Gastroesophageal sphincter (tissue), 4 donors: ENCODE measurements around the gene NR6A1. TPM values are rescaled to one million over a fixed set of nuclear protein-coding genes. Genes with fewer than 3 reads are reported as not detected.

Experiments
- ATAC-seq: fragments of 150-250 bp; one replicate; pipeline ENCODE4 v1.9.1; 2016; ENCODE audit warnings: mild to moderate bottlenecking, moderate library complexity
- H3K27ac ChIP-seq, 4 donors: fragments of 200-600 bp; sonication (generic) in 3 of 4; 1 replicate in 3 of 4; 2 replicates in 1 of 4; pipeline ENCODE4 v1.5.1; 2016 to 2019
- H3K27me3 ChIP-seq: fragments of 200-600 bp; sonication (generic); one replicate; pipeline ENCODE4 v1.5.1; 2019
- H3K36me3 ChIP-seq, 2 donors: fragments of 200-600 bp; sonication (generic); one replicate each; pipeline ENCODE4 v1.5.1; 2019; ENCODE audit warnings: control low read depth in 1 of 2
- H3K4me1 ChIP-seq, 3 donors: fragments of 200-600 bp; sonication (generic); 1 replicate in 2 of 3; 2 replicates in 1 of 3; pipeline ENCODE4 v1.5.1; 2016 to 2019; ENCODE audit warnings: control low read depth in 2 of 3
- H3K4me3 ChIP-seq, 2 donors: fragments of 200-600 bp; sonication (generic); one replicate each; pipeline ENCODE4 v1.5.1; 2019; ENCODE audit warnings: mild to moderate bottlenecking in 1 of 2, moderate library complexity in 1 of 2
- H3K9me3 ChIP-seq, 3 donors: fragments of 200-600 bp; sonication (generic); one replicate each; pipeline ENCODE4 v1.5.1; 2017 to 2019; ENCODE audit warnings: control low read depth in 2 of 3
- CTCF ChIP-seq, 4 experiments: fragments of 200-600 bp in 2 of 4; fragments of 450-650 bp in 2 of 4; sonication (generic) in 1 of 4; IDR thresholded peaks; one replicate each; pipeline ENCODE4 v1.5.1; 2017 to 2019; ENCODE audit warnings: antibody characterized with exemption in 4 of 4, mild to moderate bottlenecking in 2 of 4, moderate library complexity in 2 of 4
- EP300 ChIP-seq: sonication (generic); formaldehyde crosslinking; IDR thresholded peaks from one replicate; pipeline ENCODE4 v1.6.1; 2017; ENCODE audit warnings: antibody characterized with exemption, mild to moderate bottlenecking
- POLR2A ChIP-seq, 2 donors: fragments of 450-650 bp; IDR thresholded peaks; one replicate each; pipeline ENCODE4 v1.6.1; 2017; ENCODE audit warnings: antibody characterized with exemption in 2 of 2, mild to moderate bottlenecking in 2 of 2, moderate library complexity in 1 of 2
- POLR2AphosphoS5 ChIP-seq: sonication (generic); formaldehyde crosslinking; IDR thresholded peaks from one replicate; pipeline ENCODE4 v1.6.1; 2017; ENCODE audit warnings: antibody characterized with exemption
- WGBS, 2 donors: methylation state at CpG; one replicate each; pipeline ENCODE4 v1.1.5; 2018; ENCODE audit warnings: low coverage in 1 of 2; 5-methylcytosine and 5-hydroxymethylcytosine counted together
- total RNA-seq, 4 donors: library from RNA; depleted of rRNA; stranded (reverse); fragments of >200 nt; gene quantifications; one replicate each; pipeline ENCODE4 v1.1.0, GENCODE V29; 2016

Gene NR6A1
- total RNA-seq, 4 donors from 2014 or later: 0.16 to 4.4 (median 0.62) TPM

GRCh38 chr9:124793015-124793541, 22.0 kb upstream of the NR6A1 start:
- Histone ChIP-seq H3K4me1 (peaks cover 0 to 48% (median 10%) of the 10 kb centered on the region in 3 donors), H3K9me3 (no peaks in the 10 kb centered on the region), H3K27ac (peak overlapping the region in 3 of 4 donors; percentile 39 to 69 (median 58)), H3K36me3 (peaks cover 0 to 36% of the 10 kb centered on the region in 2 donors), H3K27me3 (no peaks in the 10 kb centered on the region), H3K4me3 (no peak overlapping the region)
- ATAC-seq: peak; percentile 82
- 67% methylated on average over 1 of the region's 9 CpGs; no CpG with 5 or more reads in 1 of the 2 donors for WGBS, 2 donors
- TF ChIP-seq POLR2AphosphoS5: no peak
- TF ChIP-seq POLR2A (IDR thresholded peaks at IDR 0.05): no peak
- no peak for TF ChIP-seq EP300
- no peak for TF ChIP-seq CTCF (IDR thresholded peaks at IDR 0.05)

GRCh38 chr9:124792257-124793014, 21.3 kb upstream of the NR6A1 start:
- no peak for ATAC-seq
- Histone ChIP-seq H3K9me3 (no peaks in the 10 kb centered on the region), H3K4me3 (no peak overlapping the region), H3K27ac (peak overlapping the region in 3 of 4 donors; percentile 39 to 69 (median 58)), H3K27me3 (no peaks in the 10 kb centered on the region), H3K36me3 (peaks cover 0 to 42% of the 10 kb centered on the region in 2 donors), H3K4me1 (peaks cover 0 to 42% (median 4%) of the 10 kb centered on the region in 3 donors)
- TF ChIP-seq POLR2AphosphoS5 (no peak), POLR2A (IDR thresholded peaks at IDR 0.05) (no peak), CTCF (IDR thresholded peaks at IDR 0.05) (no peak), EP300 (no peak)
- WGBS, 2 donors: 85% methylated on average over 5 of the region's 8 CpGs; no CpG with 5 or more reads in 1 of the 2 donors

- Histone ChIP-seq H3K36me3 (peaks cover 0 to 50% of the 10 kb centered on the region in 2 donors), H3K4me1 (peaks cover 0 to 27% (median 0%) of the 10 kb centered on the region in 3 donors), H3K27ac (no peak overlapping the region), H3K4me3 (no peak overlapping the region), H3K27me3 (no peaks in the 10 kb centered on the region), H3K9me3 (no peaks in the 10 kb centered on the region)
- TF ChIP-seq POLR2A (IDR thresholded peaks at IDR 0.05) (no peak), EP300 (no peak), POLR2AphosphoS5 (no peak), CTCF (IDR thresholded peaks at IDR 0.05) (no peak)
- ATAC-seq: no peak
- 90 to 100% methylated on average over 3 of the region's 5 CpGs for WGBS, 2 donors
Observed at GRCh38 chr9:124790801-124791505, 19.8 kb upstream of the NR6A1 start.

GRCh38 chr9:124790301-124790700, 19.2 kb upstream of the NR6A1 start:
- 88 to 96% methylated on average over 4 of the region's 8 CpGs for WGBS, 2 donors
- TF ChIP-seq POLR2AphosphoS5 (no peak), CTCF (IDR thresholded peaks at IDR 0.05) (no peak), POLR2A (IDR thresholded peaks at IDR 0.05) (no peak), EP300 (no peak)
- Histone ChIP-seq H3K9me3 (no peaks in the 10 kb centered on the region), H3K27me3 (no peaks in the 10 kb centered on the region), H3K27ac (no peak overlapping the region), H3K4me1 (peaks cover 0 to 20% (median 0%) of the 10 kb centered on the region in 3 donors), H3K36me3 (peaks cover 0 to 50% of the 10 kb centered on the region in 2 donors), H3K4me3 (no peak overlapping the region)
- no peak for ATAC-seq
